Hematopoietic multipotent progenitor cell treated with erythropoietin and hydrocortisone succinate and interleukin-3 and kit ligand, for 17 days (in vitro differentiated cells): ENCODE measurements around the gene MPDU1.

ENCODE experiments used
- DNase-seq: peaks from one replicate; pipeline ENCODE4 v3.0.0-alpha.2; 2015; ENCODE audit warnings: low spot score

MPDU1 gene

GRCh38 chr17:7560172-7561027 is 23.3 kb upstream of the MPDU1 start:
- peak; percentile 70 for DNase-seq

DNA sequence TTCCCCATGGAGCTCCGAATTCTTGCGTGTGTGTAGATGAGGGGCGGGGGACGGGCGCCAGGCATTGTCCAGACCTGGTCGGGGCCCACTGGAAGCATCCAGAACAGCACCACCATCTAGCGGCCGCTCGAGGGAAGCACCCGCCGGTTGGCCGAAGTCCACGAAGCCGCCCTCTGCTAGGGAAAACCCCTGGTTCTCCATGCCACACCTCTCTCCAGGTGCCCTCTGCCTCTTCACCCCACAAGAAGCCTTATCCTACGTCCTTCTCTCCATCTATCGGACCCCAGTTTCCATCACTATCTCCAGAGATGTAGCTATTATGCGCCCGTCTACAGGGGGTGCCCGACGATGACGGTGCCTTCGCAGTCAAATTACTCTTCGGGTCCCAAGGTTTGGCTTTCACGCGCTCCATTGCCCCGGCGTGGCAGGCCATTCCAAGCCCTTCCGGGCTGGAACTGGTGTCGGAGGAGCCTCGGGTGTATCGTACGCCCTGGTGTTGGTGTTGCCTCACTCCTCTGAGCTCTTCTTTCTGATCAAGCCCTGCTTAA is 22.6 kb upstream of the MPDU1 start:
- DNase-seq = peak; percentile 87

DNA sequence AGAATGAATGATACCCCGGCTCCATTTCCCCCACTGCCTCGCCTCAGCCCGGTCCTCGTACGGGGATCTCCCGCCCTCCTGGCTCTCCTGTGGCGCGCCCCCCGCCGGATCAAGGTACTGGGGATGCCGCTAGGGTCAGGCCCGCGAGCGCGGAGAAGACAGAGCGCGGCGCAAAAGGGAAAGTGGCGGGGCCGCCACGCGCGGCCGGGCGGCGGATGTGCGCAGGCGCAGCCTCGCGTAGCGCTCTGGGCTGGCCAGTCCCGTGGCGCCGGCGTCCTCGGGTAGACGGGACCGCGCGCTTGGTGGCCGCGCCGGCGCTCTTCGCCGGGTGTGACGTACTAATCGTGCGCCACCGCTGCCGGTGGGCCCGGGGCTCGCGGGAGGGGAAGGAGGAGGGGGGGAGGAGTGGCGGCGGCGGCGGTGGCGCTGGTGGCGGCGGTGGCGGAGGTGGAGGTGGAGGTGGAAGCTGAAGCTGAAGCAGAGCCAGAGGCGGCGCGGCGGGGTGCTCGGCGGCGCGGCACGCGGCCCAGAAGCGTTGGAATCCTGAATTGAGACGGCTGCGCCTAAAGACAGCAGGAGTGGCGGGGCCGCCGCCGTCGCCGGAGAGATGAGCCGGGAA is 22.0 kb upstream of the MPDU1 start, which contains the start of gene SENP3:
TSS of gene SENP3 (plus strand) at position 331 of the 619 bp plus-strand sequence. CDS start 1,158 bp downstream, outside the sequence.
- peak; percentile 91 for DNase-seq

DNA sequence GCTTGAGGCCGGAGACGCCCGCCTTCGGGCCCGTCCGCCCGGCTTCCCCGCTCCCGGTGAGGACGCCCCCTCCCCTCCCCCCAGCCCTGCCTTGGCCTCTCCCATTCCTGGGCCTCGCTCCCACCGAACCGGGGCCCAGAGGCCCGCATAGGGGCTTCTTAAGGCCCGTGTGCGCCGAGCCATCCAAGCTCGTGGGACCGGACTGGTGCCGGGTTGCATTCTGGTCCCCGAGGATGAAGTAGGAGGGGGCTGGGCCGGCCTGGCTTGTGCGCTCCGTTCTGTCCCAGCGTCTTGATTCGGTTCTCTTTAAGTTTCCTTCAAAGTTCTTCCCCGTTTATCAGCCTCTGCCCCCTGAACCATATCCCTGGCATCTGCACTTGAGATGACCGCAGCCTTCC is 21.4 kb upstream of the MPDU1 start:
- DNase-seq = no peak

DNA sequence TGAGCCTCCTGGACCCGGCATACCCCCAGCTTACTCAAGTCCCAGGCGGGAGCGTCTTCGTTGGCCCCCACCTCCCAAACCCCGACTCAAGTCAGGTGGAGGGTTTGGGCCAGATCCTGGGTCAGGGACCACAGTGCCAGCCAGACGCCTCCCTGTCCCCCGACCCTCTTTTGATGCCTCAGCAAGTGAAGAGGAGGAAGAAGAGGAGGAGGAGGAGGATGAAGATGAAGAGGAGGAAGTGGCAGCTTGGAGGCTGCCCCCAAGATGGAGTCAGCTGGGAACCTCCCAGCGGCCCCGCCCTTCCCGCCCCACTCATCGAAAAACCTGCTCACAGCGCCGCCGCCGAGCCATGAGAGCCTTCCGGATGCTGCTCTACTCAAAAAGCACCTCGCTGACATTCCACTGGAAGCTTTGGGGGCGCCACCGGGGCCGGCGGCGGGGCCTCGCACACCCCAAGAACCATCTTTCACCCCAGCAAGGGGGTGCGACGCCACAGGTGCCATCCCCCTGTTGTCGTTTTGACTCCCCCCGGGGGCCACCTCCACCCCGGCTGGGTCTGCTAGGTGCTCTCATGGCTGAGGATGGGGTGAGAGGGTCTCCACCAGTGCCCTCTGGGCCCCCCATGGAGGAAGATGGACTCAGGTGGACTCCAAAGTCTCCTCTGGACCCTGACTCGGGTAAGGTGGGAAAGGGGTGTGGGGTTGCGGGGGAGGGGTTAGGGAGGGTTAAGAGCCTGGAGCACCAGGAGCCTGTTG is 20.4 kb upstream of the MPDU1 start:
- DNase-seq = no peak

- no peak for DNase-seq
Observed at GRCh38 chr17:7569571-7569970, 14.1 kb upstream of the MPDU1 start.

- DNase-seq = no peak
Observed at GRCh38 chr17:7570351-7570750, 13.3 kb upstream of the MPDU1 start.

- no peak for DNase-seq
Observed at GRCh38 chr17:7572338-7572587, 11.4 kb upstream of the MPDU1 start.

- peak; percentile 100 for DNase-seq
Observed at GRCh38 chr17:7572588-7573323, 10.9 kb upstream of the MPDU1 start.

DNA sequence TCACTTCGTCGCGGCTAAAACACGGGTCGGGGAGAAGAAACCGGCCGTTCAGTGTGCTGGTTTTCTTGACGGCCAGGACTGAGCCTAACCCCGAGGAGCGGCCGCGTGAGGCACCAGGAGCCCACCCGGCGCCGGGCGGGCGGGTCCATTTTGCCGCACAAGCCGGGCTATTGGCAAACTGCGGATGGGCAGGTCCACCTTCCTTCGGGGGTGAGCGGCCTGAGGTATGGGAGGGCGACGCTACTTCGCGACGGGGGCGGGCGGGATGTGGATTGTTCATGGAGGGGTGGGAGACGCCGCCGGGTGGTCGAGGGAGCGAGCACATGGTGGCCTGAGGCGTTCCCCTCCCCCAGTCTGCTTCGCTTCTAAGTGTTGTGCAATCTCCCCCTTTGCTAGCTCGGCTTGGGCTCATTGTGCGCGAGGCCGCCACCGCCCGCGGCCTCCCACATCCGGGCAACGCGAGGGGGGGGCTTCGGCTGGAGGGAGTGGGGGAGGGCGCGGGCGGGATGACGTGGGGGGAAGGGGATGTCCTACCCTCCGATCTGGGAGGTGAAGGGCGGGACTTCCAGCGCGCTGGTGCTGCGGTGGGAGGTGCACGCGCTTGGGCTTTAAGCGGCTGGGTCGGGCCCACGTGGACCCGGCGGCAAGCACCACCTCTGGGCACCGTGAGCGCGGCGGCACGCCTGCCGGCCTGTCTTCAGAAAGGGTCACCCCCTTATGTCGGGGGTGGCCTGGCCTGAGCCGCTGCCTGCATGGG is 10.2 kb upstream of the MPDU1 start:
- DNase-seq = peak; percentile 72

DNA sequence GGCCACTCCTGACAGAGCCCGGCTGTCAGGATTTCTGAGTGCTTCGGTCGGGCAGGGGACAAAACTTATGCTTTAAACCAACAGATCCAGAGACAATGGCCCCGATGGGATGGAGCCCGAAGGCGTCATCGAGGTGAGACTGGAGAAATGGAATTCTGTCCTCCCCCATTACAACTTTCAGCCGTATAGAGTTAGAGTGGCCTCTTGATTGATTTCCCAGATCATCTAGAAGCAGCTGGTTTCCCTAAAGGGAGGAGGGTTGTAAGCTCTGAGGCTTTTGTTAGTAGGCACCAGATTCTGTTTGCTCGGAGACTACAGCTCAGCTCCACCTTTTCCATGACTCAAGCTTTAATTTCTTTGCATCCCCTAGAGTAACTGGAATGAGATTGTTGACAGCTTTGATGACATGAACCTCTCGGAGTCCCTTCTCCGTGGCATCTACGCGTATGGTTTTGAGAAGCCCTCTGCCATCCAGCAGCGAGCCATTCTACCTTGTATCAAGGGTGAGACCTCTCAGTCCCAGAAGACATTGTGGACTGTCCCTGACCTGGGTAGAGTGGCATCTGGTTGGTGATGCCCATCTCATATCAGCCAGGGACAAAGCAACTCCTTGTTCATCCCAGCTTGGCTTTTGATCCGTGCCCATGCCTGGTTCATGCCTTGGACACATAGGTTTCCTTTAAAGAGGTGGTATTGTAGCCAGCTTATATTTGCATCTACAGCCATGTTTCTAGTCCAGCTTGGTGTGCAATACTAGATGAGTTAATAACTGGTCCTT is 9.3 kb upstream of the MPDU1 start:
- no peak for DNase-seq

DNA sequence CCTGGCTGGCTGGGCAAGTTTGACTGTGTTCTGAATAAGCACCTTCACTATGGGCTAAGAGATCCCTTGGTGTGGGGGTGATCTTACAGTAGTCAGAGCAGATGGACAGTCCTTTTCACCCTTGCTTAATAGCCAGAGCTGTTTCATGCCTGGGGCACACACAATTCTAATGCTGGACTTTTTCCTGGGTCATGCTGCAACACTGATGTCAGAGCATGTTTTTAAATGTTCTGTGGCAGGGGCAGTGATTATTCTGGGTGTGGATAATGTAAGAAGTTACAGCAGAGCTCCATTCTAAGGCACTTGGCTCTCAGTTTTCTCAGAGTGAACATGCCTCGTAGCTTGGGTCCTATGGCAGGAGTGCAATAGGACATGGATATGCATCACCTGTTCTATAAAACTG is 8.2 kb upstream of the MPDU1 start:
- no peak for DNase-seq

- DNase-seq = no peak
Observed at GRCh38 chr17:7575959-7576358, 7.7 kb upstream of the MPDU1 start.

- DNase-seq = no peak
Observed at GRCh38 chr17:7576432-7576937, 7.2 kb upstream of the MPDU1 start.

GRCh38 chr17:7577327-7578199 is 6.1 kb upstream of the MPDU1 start:
- DNase-seq = no peak

DNA sequence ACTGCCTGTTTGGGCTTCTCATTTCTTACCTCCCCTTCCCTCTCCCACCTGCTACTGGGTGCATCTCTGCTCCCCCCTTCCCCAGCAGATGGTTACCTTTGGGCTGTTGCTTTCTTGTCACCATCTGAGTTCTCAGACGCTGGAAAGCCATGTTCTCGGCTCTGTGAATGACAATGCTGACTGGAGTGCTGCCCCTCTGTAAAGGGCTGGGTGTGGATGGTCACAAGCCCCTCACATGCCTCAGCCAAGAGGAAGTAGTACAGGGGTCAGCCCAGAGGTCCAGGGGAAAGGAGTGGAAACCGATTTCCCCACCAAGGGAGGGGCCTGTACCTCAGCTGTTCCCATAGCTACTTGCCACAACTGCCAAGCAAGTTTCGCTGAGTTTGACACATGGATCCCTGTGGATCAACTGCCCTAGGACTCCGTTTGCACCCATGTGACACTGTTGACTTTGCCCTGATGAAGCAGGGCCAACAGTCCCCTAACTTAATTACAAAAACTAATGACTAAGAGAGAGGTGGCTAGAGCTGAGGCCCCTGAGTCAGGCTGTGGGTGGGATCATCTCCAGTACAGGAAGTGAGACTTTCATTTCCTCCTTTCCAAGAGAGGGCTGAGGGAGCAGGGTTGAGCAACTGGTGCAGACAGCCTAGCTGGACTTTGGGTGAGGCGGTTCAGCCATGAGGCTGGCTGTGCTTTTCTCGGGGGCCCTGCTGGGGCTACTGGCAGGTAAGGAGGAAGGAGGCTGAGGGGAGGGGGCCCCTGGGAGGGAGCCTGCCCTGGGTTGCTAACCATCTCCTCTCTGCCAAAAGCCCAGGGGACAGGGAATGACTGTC is 4.4 kb upstream of the MPDU1 start, which contains the start of gene CD68:
TSS of gene CD68 (plus strand) at position 638 of the 833 bp plus-strand sequence. CDS start at position 678, 40 bp downstream.
- DNase-seq = peak; percentile 57

- no peak for DNase-seq
Observed at GRCh38 chr17:7579834-7580603, 3.6 kb upstream of the MPDU1 start.
